Thoracic aorta (tissue), 2 donors: ENCODE measurements around the gene IL1RAPL2. TPM values are rescaled to one million over a fixed set of nuclear protein-coding genes. Genes with fewer than 3 reads are reported as not detected.
"Not testable (repeated sequence)": the region's sequence is repeated elsewhere in the genome, so short reads cannot be mapped to it uniquely, and the experiment has no call there.

Source experiments
- ATAC-seq: fragments of 150-250 bp; one replicate; pipeline ENCODE4 v1.8.0; 2017; ENCODE audit warnings: low read depth; ENCODE audit not compliant: insufficient number of reproducible peaks, low FRiP score
- DNase-seq: peaks from one replicate; pipeline ENCODE4 v3.0.0-alpha.2; 2020; ENCODE audit warnings: low spot score
- H3K27ac ChIP-seq, 2 donors: fragments of 200-600 bp; sonication (generic); 1 replicate in 1 of 2; 2 replicates in 1 of 2; pipeline ENCODE4 v1.5.1; 2016; ENCODE audit warnings: mild to moderate bottlenecking in 2 of 2, moderate library complexity in 2 of 2
- H3K27me3 ChIP-seq: fragments of 200-600 bp; sonication (generic); replicated peaks from 2 replicates; pipeline ENCODE4 v1.6.0; 2016; ENCODE audit warnings: mild to moderate bottlenecking; ENCODE audit not compliant: insufficient read depth
- H3K36me3 ChIP-seq: fragments of 200-600 bp; sonication (generic); one replicate; pipeline ENCODE4 v1.5.1; 2016
- H3K4me1 ChIP-seq, 2 donors: fragments of 200-600 bp; sonication (generic); 1 replicate in 1 of 2; 2 replicates in 1 of 2; pipeline versions ENCODE4 v1.5.1 to v1.6.0; 2016; ENCODE audit warnings: low read depth in 2 of 2, mild to moderate bottlenecking in 1 of 2; ENCODE audit not compliant: control insufficient read depth in 1 of 2
- H3K4me3 ChIP-seq: fragments of 200-600 bp; sonication (generic); 2 replicates; pipeline ENCODE4 v1.5.1; 2016; ENCODE audit warnings: mild to moderate bottlenecking
- H3K9me3 ChIP-seq: fragments of 200-600 bp; sonication (generic); 2 replicates; pipeline ENCODE4 v1.5.1; 2016
- CTCF ChIP-seq: fragments of 200-600 bp; sonication (generic); IDR thresholded peaks from one replicate; pipeline ENCODE4 v1.5.1; 2019; ENCODE audit warnings: antibody characterized with exemption
- total RNA-seq, 2 donors: library from RNA; depleted of rRNA; stranded (reverse); fragments of >200 nt; gene quantifications; one replicate each; pipeline versions ENCODE4 v1.1.0 to v1.2.3, GENCODE V29; 2016

IL1RAPL2 gene
- total RNA-seq, 2 donors from 2014 or later = not detected

- no peaks in the 10 kb centered on the region for H3K9me3 ChIP-seq
- H3K4me1 ChIP-seq = no peaks in the 10 kb centered on the region
- ATAC-seq (no peak), DNase-seq (no peak)
- no peaks in the 10 kb centered on the region for H3K36me3 ChIP-seq
- no peak for TF ChIP-seq CTCF
- H3K4me3 ChIP-seq = no peak overlapping the region
- no peak overlapping the region for H3K27ac ChIP-seq
- H3K27me3 ChIP-seq = no peaks in the 10 kb centered on the region
Measured at GRCh38 chrX:105803891-105804290, 1237.9 kb downstream of the IL1RAPL2 start.

- H3K36me3 ChIP-seq, H3K27me3 ChIP-seq, DNase-seq, ATAC-seq, H3K9me3 ChIP-seq, H3K4me3 ChIP-seq, H3K4me1 ChIP-seq, H3K27ac ChIP-seq: not testable (repeated sequence)
Measured at GRCh38 chrX:105805655-105806054, 1239.7 kb downstream of the IL1RAPL2 start.

GRCh38 chrX:105816517-105816916, 1250.5 kb downstream of the IL1RAPL2 start:
- no peak for DNase-seq
- no peak for ATAC-seq
- H3K4me3 ChIP-seq = no peak overlapping the region
- TF ChIP-seq CTCF = no peak
- H3K27me3 ChIP-seq = no peaks in the 10 kb centered on the region
- no peaks in the 10 kb centered on the region for H3K4me1 ChIP-seq
- H3K36me3 ChIP-seq = no peaks in the 10 kb centered on the region
- H3K9me3 ChIP-seq = no peaks in the 10 kb centered on the region
- no peak overlapping the region for H3K27ac ChIP-seq
